ENCODE data around the gene WBP2NL.

WBP2NL gene

DNA sequence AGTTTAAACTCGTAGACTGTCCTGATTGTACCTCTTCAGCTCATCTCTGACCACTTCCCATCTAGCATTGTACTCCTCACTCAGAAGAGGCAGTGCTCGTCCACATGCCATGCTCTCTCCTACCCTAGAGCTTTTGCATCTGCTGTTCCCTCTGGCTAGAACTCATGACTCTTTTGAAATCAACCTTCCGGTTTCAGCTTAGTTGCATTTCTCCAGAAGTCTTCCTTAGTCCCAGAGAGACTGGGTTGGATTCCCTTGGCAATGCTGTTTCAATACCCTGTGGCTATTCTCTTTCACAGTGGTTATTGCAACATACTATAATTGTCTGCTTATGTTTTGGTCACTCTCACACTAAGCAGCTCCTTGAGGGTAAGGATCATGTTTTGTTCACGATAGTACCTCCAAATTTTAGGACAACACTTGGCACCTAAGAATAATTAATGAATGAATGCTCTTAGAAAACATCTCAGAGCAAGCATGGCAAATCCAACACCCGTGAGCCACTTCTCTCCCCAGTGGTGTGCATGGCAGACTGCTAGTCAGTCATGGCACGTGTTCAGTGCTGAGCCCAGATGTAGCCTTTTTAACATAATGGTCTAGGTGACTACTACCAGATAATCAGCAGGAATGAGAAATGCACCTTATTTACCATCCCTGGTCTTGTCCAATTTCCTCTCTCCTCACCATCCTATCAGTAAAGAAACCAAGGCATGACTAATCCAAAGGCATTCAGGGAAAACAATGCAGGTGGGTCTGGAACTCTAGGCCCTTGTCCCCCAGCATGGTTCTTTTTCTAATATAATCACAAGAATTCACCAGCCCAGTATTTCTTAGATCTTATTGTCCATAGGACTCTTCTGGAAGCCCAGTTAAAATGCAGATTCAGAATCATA is 14.8 kb upstream of the WBP2NL start:
- Histone ChIP-seq H3K27me3 (ENCODE audit: control insufficient read depth, insufficient read depth, low read length) (no peaks in the 10 kb centered on the region), H3K9ac (ENCODE audit: low read length) (no peak overlapping the region), H3K9me3 (ENCODE audit: control insufficient read depth, low read length) (no peaks in the 10 kb centered on the region), H3K36me3 (ENCODE audit: control insufficient read depth, insufficient read depth, low read length) (no peaks in the 10 kb centered on the region), H3K4me1 (ENCODE audit: control insufficient read depth, insufficient read depth, low read length) (no peaks in the 10 kb centered on the region), H3K4me3 (ENCODE audit: low read length) (no peak overlapping the region)

DNA sequence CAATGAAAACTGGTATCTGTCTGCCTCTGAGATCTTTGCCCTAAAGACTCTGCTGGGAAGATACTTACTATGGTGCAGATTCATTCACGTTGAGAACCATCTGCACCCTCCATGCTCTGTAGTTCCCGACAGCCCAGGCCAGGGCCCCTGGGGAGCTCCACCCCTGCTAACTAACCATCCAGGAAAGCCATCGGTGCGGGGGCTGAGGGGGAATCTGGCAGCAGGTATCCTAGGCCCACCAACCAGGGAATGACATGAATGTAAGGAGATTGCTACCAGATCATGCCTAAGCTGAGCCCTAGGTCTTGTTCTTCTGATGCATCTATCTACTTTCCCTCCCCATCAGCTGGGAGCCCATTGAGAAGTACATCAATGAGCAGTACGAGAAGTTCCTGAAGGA is 11.3 kb upstream of the WBP2NL start:
- Histone ChIP-seq H3K9ac (ENCODE audit: low read length) (no peak overlapping the region), H3K36me3 (ENCODE audit: control insufficient read depth, insufficient read depth, low read length) (no peaks in the 10 kb centered on the region), H3K4me3 (ENCODE audit: low read length) (no peak overlapping the region), H3K9me3 (ENCODE audit: control insufficient read depth, low read length) (no peaks in the 10 kb centered on the region), H3K27me3 (ENCODE audit: control insufficient read depth, insufficient read depth, low read length) (no peaks in the 10 kb centered on the region), H3K4me1 (ENCODE audit: control insufficient read depth, insufficient read depth, low read length) (no peaks in the 10 kb centered on the region)

DNA sequence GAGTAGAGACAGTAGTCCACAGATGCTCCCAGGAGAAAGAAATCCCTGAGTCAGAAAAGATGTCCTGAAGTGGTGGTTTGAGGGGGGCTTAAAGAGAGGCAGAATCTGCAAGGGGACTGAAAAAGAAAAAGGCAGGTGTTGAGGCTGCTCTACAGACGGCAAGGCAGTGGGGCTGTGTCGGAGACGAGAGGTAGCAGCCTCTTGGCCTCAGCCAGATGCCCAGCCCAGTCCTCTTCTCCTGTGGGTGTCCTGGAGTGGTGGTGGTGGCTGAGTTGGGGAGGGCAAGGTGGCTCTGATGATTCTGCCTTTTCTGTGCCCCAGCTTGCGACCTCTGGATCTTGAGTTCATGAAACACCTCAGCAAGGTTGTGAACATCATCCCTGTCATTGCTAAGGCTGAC is 9.3 kb upstream of the WBP2NL start:
- no peaks in the 10 kb centered on the region for H3K4me1 ChIP-seq (ENCODE audit: control insufficient read depth, insufficient read depth, low read length)
- no peaks in the 10 kb centered on the region for H3K36me3 ChIP-seq (ENCODE audit: control insufficient read depth, insufficient read depth, low read length)
- no peak overlapping the region for H3K4me3 ChIP-seq (ENCODE audit: low read length)
- no peak overlapping the region for H3K9ac ChIP-seq (ENCODE audit: low read length)
- no peaks in the 10 kb centered on the region for H3K27me3 ChIP-seq (ENCODE audit: control insufficient read depth, insufficient read depth, low read length)
- no peaks in the 10 kb centered on the region for H3K9me3 ChIP-seq (ENCODE audit: control insufficient read depth, low read length)

DNA sequence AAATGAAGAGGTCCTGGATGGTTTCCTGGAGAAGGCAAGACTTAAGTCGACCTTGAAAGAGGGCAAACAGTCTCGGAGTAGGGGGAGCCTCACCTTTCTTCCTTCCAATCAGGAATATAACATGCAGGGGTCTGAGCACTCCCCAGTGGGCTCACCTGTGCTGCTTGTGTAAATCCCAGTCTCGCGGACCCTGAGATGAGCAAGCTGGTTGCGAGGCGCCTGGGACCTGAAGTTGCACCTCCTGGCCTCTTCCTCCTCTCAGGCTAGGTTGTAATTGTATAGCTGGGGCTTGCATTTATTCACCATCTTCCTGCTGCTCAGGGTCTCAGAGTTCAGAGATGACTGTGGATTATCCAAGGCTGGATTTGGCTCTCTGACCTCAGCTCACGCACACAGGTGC is 7.5 kb upstream of the WBP2NL start:
- H3K4me1 ChIP-seq (ENCODE audit: control insufficient read depth, insufficient read depth, low read length): no peaks in the 10 kb centered on the region
- H3K36me3 ChIP-seq (ENCODE audit: control insufficient read depth, insufficient read depth, low read length): no peaks in the 10 kb centered on the region
- H3K27me3 ChIP-seq (ENCODE audit: control insufficient read depth, insufficient read depth, low read length): no peaks in the 10 kb centered on the region
- no peak overlapping the region for H3K9ac ChIP-seq (ENCODE audit: low read length)
- H3K4me3 ChIP-seq (ENCODE audit: low read length): no peak overlapping the region
- no peaks in the 10 kb centered on the region for H3K9me3 ChIP-seq (ENCODE audit: control insufficient read depth, low read length)

DNA sequence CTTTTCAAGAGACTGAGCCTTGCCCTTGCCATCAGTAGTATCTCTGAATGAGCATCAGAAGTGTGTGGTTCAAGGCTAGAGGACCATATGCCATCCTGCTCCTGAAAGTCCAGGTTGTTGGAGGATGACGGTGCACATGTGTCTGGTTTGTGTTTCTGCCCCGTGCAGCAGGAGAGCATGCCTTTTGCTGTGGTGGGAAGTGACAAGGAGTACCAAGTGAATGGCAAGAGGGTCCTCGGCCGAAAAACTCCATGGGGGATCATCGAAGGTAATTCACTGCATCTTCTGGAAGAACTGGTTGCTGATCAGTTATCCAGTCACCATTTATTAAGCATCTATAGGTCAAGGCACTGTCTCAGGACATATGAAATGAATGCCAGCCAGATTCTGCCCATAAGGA is 6.1 kb upstream of the WBP2NL start:
- Histone ChIP-seq H3K27me3 (ENCODE audit: control insufficient read depth, insufficient read depth, low read length) (no peaks in the 10 kb centered on the region), H3K9me3 (ENCODE audit: control insufficient read depth, low read length) (no peaks in the 10 kb centered on the region)

DNA sequence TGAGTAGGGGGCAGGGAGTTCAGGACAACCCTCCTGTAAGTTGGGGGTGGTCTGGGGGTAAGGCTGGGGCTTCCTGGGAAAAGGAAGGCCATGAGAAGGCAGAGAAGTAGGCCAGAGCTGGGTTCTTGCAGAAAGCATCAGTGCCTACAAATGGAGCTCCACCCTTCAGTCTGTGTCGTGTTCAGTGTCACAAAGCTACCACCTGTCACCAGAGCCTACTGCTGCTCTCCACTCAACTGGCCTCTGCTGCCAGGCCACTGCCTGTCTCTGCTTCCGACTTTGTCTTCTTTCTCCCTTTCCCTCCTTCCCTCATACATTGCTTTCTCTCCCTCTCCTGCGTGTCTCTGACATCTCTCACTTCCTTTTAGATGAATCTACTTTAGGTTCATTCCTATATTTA is 3.4 kb upstream of the WBP2NL start:
- H3K9me3 ChIP-seq (ENCODE audit: control insufficient read depth, low read length): no peaks in the 10 kb centered on the region
- H3K9ac ChIP-seq (ENCODE audit: low read length): no peak overlapping the region
- no peak overlapping the region for H3K4me3 ChIP-seq (ENCODE audit: low read length)
- no peaks in the 10 kb centered on the region for H3K4me1 ChIP-seq (ENCODE audit: control insufficient read depth, insufficient read depth, low read length)
- H3K36me3 ChIP-seq (ENCODE audit: control insufficient read depth, insufficient read depth, low read length): no peaks in the 10 kb centered on the region
- no peaks in the 10 kb centered on the region for H3K27me3 ChIP-seq (ENCODE audit: control insufficient read depth, insufficient read depth, low read length)

More for the DNA sequence above, 6.1 kb upstream of the WBP2NL start:
- Histone ChIP-seq H3K4me1 (ENCODE audit: control insufficient read depth, insufficient read depth, low read length) (no peaks in the 10 kb centered on the region), H3K4me3 (ENCODE audit: low read length) (no peak overlapping the region), H3K9ac (ENCODE audit: low read length) (no peak overlapping the region), H3K36me3 (ENCODE audit: control insufficient read depth, insufficient read depth, low read length) (no peaks in the 10 kb centered on the region)

DNA sequence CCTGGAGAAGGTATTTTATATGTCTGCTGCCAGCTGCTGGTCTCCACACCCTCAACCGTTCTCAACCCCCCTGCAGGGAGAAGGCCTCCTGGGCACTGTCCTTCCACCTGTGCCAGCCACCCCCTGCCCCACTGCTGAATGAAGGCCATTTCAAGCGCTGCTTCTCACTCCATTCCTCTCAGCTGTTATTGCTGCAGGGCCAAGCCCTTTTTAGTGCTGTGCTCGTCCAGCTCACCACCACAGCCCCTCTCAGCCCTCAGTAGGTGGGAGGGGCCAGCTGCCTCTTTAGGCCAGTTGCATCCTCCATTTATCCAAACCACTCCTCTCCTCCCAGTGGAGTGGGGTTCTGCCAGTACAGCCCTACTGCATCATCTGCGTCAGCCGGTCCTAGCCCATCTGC is 1.8 kb upstream of the WBP2NL start:
- H3K36me3 ChIP-seq (ENCODE audit: control insufficient read depth, insufficient read depth, low read length): no peaks in the 10 kb centered on the region

DNA sequence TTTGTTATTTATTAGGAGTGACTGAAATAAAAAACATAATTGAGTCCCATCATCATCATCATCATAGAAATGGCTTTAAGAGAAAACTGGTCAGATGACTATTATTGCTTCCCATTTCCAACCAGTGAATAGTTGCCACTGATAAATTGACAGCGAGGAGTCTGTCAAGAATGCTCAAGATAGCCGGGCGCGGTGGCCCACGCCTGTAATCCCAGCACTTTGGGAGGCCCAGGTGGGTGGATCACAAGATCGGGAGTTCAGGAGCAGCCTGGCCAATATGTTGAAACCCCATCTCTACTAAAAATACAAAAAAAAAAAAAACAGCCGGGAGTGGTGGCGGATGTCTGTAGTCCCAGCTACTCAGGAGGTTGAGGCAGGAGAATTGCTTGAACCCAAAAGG is 1.9 kb downstream of the WBP2NL start:
- Histone ChIP-seq H3K4me3 (ENCODE audit: low read length) (no peak overlapping the region), H3K9me3 (ENCODE audit: control insufficient read depth, low read length) (no peaks in the 10 kb centered on the region), H3K36me3 (ENCODE audit: control insufficient read depth, insufficient read depth, low read length) (no peaks in the 10 kb centered on the region), H3K4me1 (ENCODE audit: control insufficient read depth, insufficient read depth, low read length) (no peaks in the 10 kb centered on the region), H3K27me3 (ENCODE audit: control insufficient read depth, insufficient read depth, low read length) (no peaks in the 10 kb centered on the region), H3K9ac (ENCODE audit: low read length) (no peak overlapping the region)

More for the DNA sequence above, 1.8 kb upstream of the WBP2NL start:
- Histone ChIP-seq H3K27me3 (ENCODE audit: control insufficient read depth, insufficient read depth, low read length) (no peaks in the 10 kb centered on the region), H3K9me3 (ENCODE audit: control insufficient read depth, low read length) (no peaks in the 10 kb centered on the region), H3K4me1 (ENCODE audit: control insufficient read depth, insufficient read depth, low read length) (no peaks in the 10 kb centered on the region), H3K9ac (ENCODE audit: low read length) (no peak overlapping the region), H3K4me3 (ENCODE audit: low read length) (no peak overlapping the region)

DNA sequence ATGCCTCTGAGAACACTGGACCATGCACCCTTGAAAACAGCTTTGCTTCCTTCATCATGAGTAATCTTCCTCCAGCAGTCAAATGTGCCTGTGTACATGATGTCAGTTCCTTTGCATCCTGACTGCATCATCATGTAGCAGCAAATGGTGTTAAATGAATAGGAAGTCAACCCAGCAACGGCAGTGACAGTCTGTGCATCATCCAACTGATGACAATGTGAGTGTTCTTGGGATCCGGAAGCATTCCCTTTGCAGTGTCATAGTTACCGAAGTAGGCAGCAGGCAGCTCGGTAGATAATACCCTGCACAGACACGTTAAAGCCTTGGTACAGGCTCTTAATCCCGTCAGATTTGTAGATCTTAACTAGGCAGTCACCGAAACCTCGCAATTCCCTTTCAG is 2.5 kb downstream of the WBP2NL start:
- no peaks in the 10 kb centered on the region for H3K9me3 ChIP-seq (ENCODE audit: control insufficient read depth, low read length)
- H3K36me3 ChIP-seq (ENCODE audit: control insufficient read depth, insufficient read depth, low read length): no peaks in the 10 kb centered on the region
- H3K27me3 ChIP-seq (ENCODE audit: control insufficient read depth, insufficient read depth, low read length): no peaks in the 10 kb centered on the region
- H3K4me3 ChIP-seq (ENCODE audit: low read length): no peak overlapping the region
- H3K9ac ChIP-seq (ENCODE audit: low read length): no peak overlapping the region
- no peaks in the 10 kb centered on the region for H3K4me1 ChIP-seq (ENCODE audit: control insufficient read depth, insufficient read depth, low read length)

DNA sequence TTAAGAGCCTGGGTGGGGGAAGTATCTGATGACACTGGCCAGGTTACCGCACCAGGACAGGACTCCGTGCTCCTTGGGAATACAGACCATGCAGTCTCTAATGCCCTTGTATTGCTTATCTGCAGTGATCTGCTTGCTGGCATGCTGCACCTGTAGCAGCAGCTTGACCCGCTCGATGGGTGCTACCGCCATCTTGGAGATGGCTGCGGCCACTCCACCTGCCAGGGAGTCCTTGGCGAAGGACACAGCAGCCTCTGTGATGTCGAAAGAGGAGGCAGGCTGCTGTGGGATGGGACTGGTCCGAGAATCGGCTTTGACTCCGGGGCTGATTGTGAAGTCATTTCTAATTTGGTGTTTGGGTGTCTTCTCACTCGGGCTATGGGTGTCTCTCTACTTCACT is 3.1 kb downstream of the WBP2NL start:
- no peaks in the 10 kb centered on the region for H3K4me1 ChIP-seq (ENCODE audit: control insufficient read depth, insufficient read depth, low read length)
- no peak overlapping the region for H3K9ac ChIP-seq (ENCODE audit: low read length)
- H3K27me3 ChIP-seq (ENCODE audit: control insufficient read depth, insufficient read depth, low read length): no peaks in the 10 kb centered on the region
- no peaks in the 10 kb centered on the region for H3K36me3 ChIP-seq (ENCODE audit: control insufficient read depth, insufficient read depth, low read length)
- H3K4me3 ChIP-seq (ENCODE audit: low read length): no peak overlapping the region
- H3K9me3 ChIP-seq (ENCODE audit: control insufficient read depth, low read length): no peaks in the 10 kb centered on the region

DNA sequence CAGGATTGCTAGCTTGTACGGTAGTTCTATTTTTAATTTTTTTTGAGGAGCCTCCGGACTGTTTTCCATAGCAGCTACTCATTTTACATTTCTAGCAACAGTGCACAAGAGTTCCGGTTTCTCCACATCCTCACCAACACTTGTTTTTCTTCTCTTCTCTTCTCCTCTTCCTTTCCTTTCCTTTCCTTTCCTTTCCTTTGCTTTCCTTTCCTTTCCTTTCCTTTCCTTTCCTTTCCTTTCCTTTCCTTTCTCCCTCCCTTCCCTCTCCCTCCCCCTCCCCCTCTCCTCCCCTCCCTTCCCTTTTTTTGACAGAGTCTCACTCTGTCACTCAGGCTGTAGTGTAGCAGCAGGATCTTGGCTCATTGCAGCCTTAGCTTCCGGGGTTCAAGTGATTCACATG is 9.3 kb downstream of the WBP2NL start:
- no peaks in the 10 kb centered on the region for H3K9me3 ChIP-seq (ENCODE audit: control insufficient read depth, low read length)
- no peaks in the 10 kb centered on the region for H3K36me3 ChIP-seq (ENCODE audit: control insufficient read depth, insufficient read depth, low read length)
- no peak overlapping the region for H3K9ac ChIP-seq (ENCODE audit: low read length)
- no peak overlapping the region for H3K4me3 ChIP-seq (ENCODE audit: low read length)
- H3K4me1 ChIP-seq (ENCODE audit: control insufficient read depth, insufficient read depth, low read length): no peaks in the 10 kb centered on the region
- H3K27me3 ChIP-seq (ENCODE audit: control insufficient read depth, insufficient read depth, low read length): no peaks in the 10 kb centered on the region

DNA sequence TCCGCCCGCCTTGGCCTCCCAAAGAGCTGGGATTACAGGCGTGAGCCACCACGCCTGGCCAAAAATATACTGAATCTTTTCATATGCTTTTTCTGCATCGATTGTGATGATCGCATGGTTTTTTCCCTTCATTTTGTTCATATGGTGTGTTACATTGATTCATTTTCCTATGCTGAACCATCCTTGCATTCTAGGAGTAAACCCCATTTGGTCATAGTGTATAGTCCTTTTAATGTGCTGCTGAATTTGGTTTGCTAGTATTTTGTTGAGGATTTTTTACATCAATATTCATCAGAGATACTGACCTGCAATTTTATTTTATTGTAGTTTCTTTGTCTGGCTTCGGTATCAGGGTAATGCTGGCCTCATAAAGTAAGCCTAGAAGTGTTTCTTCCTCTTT is 12.2 kb downstream of the WBP2NL start:
- H3K9me3 ChIP-seq (ENCODE audit: control insufficient read depth, low read length): no peaks in the 10 kb centered on the region
- no peak overlapping the region for H3K4me3 ChIP-seq (ENCODE audit: low read length)
- no peaks in the 10 kb centered on the region for H3K36me3 ChIP-seq (ENCODE audit: control insufficient read depth, insufficient read depth, low read length)
- no peak overlapping the region for H3K9ac ChIP-seq (ENCODE audit: low read length)
- no peaks in the 10 kb centered on the region for H3K4me1 ChIP-seq (ENCODE audit: control insufficient read depth, insufficient read depth, low read length)
- no peaks in the 10 kb centered on the region for H3K27me3 ChIP-seq (ENCODE audit: control insufficient read depth, insufficient read depth, low read length)

DNA sequence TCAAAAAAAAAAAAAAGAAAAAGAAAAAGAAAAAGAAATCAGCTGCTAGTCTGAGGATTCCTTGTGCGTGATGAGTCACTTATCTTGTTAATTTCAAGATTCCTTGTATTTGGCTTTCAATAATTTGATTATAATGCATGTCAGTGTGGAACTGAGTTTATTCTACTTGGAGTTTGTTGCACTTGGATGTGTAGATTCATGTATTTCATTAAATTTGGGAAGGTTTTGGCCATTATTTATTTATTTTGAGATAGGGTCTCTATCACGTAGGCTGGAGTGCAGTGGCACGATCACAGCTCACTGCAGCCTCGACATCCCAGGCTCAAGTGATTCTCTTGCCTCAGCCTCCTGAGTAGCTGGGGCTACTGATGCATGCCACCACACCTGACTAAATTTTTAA is 14.8 kb downstream of the WBP2NL start:
- Histone ChIP-seq H3K9ac (ENCODE audit: low read length) (no peak overlapping the region), H3K9me3 (ENCODE audit: control insufficient read depth, low read length) (no peaks in the 10 kb centered on the region), H3K4me3 (ENCODE audit: low read length) (no peak overlapping the region), H3K27me3 (ENCODE audit: control insufficient read depth, insufficient read depth, low read length) (no peaks in the 10 kb centered on the region), H3K36me3 (ENCODE audit: control insufficient read depth, insufficient read depth, low read length) (no peaks in the 10 kb centered on the region), H3K4me1 (ENCODE audit: control insufficient read depth, insufficient read depth, low read length) (no peaks in the 10 kb centered on the region)
